ENCODE measurements around the gene SDCCAG8. TPM values are rescaled to one million over a fixed set of nuclear protein-coding genes. Genes with fewer than 3 reads are reported as not detected.

Gene SDCCAG8
- polyA plus RNA-seq, 1 experiment, result 34.1 TPM

- Histone ChIP-seq H3K27ac (ENCODE audit: low read depth, low read length) (no peak overlapping the region), H3K27me3 (ENCODE audit: control insufficient read depth, insufficient read depth, low read length) (no peaks in the 10 kb centered on the region), H3K9me3 (ENCODE audit: control insufficient read depth, insufficient read depth, low read length) (peaks cover 3% of the 10 kb centered on the region; the same call in 1 of the 2 replicates), H3K4me3 (ENCODE audit: low read depth, low read length) (no peak overlapping the region)
- TF ChIP-seq CTCF (IDR thresholded peaks at IDR 0.05; ENCODE audit: low read depth, low read length), result no peak
- POLR2A ChIA-PET, result no interaction called here
- no peak for DNase-seq (ENCODE audit: low read depth, low spot score)
- CTCF ChIA-PET, result no interaction called here
These were observed 38.5 kb upstream of the SDCCAG8 start for GRCh38 chr1:243217349-243217748.

GRCh38 chr1:243218059-243218458, 37.8 kb upstream of the SDCCAG8 start:
- CTCF ChIA-PET, result no interaction called here

GRCh38 chr1:243227622-243228021, 28.2 kb upstream of the SDCCAG8 start:
- no peak overlapping the region for H3K4me3 ChIP-seq (ENCODE audit: low read depth, low read length)
- CTCF ChIA-PET, result no interaction called here
- no peaks in the 10 kb centered on the region for H3K27me3 ChIP-seq (ENCODE audit: control insufficient read depth, insufficient read depth, low read length)
- H3K9me3 ChIP-seq (ENCODE audit: control insufficient read depth, insufficient read depth, low read length), result peaks cover 10% of the 10 kb centered on the region
- no peak for TF ChIP-seq CTCF (IDR thresholded peaks at IDR 0.05; ENCODE audit: low read depth, low read length)
- DNase-seq (ENCODE audit: low read depth, low spot score), result no peak
- H3K27ac ChIP-seq (ENCODE audit: low read depth, low read length), result no peak overlapping the region
- POLR2A ChIA-PET, result no interaction called here

More at GRCh38 chr1:243218059-243218458, 37.8 kb upstream of the SDCCAG8 start:
- no peak for TF ChIP-seq CTCF (IDR thresholded peaks at IDR 0.05; ENCODE audit: low read depth, low read length)
- POLR2A ChIA-PET, result no interaction called here
- DNase-seq (ENCODE audit: low read depth, low spot score), result no peak
- H3K27me3 ChIP-seq (ENCODE audit: control insufficient read depth, insufficient read depth, low read length), result no peaks in the 10 kb centered on the region
- no peak overlapping the region for H3K4me3 ChIP-seq (ENCODE audit: low read depth, low read length)
- peaks cover 3% of the 10 kb centered on the region; the same call in 1 of the 2 replicates for H3K9me3 ChIP-seq (ENCODE audit: control insufficient read depth, insufficient read depth, low read length)
- no peak overlapping the region for H3K27ac ChIP-seq (ENCODE audit: low read depth, low read length)

- POLR2A ChIA-PET, result no interaction called here
These were observed 26.3 kb upstream of the SDCCAG8 start for GRCh38 chr1:243229526-243229925.

GRCh38 chr1:243230914-243231313, 24.9 kb upstream of the SDCCAG8 start:
- Histone ChIP-seq H3K9me3 (ENCODE audit: control insufficient read depth, insufficient read depth, low read length) (peaks cover 10% of the 10 kb centered on the region), H3K27me3 (ENCODE audit: control insufficient read depth, insufficient read depth, low read length) (no peaks in the 10 kb centered on the region), H3K4me3 (ENCODE audit: low read depth, low read length) (no peak overlapping the region), H3K27ac (ENCODE audit: low read depth, low read length) (no peak overlapping the region)
- ChIA-PET POLR2A (no interaction called here), CTCF (interaction anchor here (0.6 kb wide), 1 partner anchor 1891 kb away, joined by 3 read pairs; no protein-coding TSS in a partner anchor)
- DNase-seq (ENCODE audit: low read depth, low spot score), result no peak
- no peak for TF ChIP-seq CTCF (IDR thresholded peaks at IDR 0.05; ENCODE audit: low read depth, low read length)

More at GRCh38 chr1:243229526-243229925, 26.3 kb upstream of the SDCCAG8 start:
- CTCF ChIA-PET, result no interaction called here
- no peak overlapping the region for H3K27ac ChIP-seq (ENCODE audit: low read depth, low read length)
- H3K27me3 ChIP-seq (ENCODE audit: control insufficient read depth, insufficient read depth, low read length), result no peaks in the 10 kb centered on the region
- H3K4me3 ChIP-seq (ENCODE audit: low read depth, low read length), result no peak overlapping the region
- no peak for TF ChIP-seq CTCF (IDR thresholded peaks at IDR 0.05; ENCODE audit: low read depth, low read length)
- DNase-seq (ENCODE audit: low read depth, low spot score), result no peak
- H3K9me3 ChIP-seq (ENCODE audit: control insufficient read depth, insufficient read depth, low read length), result peaks cover 10% of the 10 kb centered on the region
